ENCODE results near the gene INO80B. TPM values are rescaled to one million over a fixed set of nuclear protein-coding genes. Genes with fewer than 3 reads are reported as not detected.
"Not testable (repeated sequence)": the region's sequence is repeated elsewhere in the genome, so short reads cannot be mapped to it uniquely, and the experiment has no call there.

INO80B gene
- total and polyA plus RNA-seq, 5 experiments from 2014 or later: 8.1 to 93.8 (median 9.4) TPM

DNA sequence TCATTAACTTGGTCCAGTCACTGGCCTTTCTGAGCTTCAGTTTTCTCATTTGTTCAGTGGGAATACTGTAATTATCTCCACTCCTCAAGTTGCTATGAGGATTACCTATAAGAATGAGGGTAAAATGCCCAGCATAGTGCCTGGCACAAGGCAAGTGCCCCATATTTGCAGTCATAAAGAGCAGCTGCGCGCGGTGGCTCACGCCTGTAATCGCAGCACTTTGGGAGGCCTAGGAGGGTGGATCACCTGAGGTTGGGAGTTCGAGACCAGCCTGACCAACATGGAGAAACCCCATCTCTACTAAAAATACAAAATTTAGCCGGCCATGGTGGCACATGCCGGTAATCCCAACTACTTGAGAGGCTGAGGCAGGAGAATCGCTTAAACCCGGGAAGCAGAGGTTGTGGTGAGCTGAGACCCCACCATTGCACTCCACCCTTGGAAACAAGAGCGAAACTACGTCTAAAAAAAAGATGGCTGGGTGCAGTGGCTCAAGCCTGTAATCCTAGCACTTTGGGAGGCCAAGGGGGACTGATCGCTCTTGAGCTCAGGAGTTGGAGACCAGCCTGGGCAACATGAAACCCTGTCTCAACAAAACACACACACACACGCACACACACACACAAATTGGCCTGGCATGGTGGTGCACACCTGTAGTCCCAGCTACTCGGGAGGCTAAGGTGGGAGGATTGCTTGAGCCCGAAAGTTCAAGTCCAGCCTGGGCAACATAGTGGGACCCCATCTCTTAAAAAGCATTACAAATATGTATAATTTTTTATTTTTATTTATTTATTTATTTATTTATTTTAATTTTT is 12.2 kb upstream of the INO80B start:
- Mint-ChIP-seq H3K27ac (peak overlapping the region in 1 of 10 donors; percentile 53), H3K27me3 (peaks cover 22 to 56% (median 29%) of the 10 kb centered on the region in 5 donors), H3K4me3 (peak overlapping the region; percentile 64 to 84 (median 80)), H3K4me1 (peaks cover 2 to 23% (median 13%) of the 10 kb centered on the region in 4 donors)
- POLR2A ChIA-PET: interaction anchor here (1.4 kb wide), 1 partner anchor 15 kb away, joined by 5 read pairs; the partner anchor contains the start of gene WBP1
- DNase-seq: peak in 1 of 10 donors; percentile 51
- not testable (repeated sequence) for H3K9me3 Mint-ChIP-seq, H3K36me3 Mint-ChIP-seq, ATAC-seq

DNA sequence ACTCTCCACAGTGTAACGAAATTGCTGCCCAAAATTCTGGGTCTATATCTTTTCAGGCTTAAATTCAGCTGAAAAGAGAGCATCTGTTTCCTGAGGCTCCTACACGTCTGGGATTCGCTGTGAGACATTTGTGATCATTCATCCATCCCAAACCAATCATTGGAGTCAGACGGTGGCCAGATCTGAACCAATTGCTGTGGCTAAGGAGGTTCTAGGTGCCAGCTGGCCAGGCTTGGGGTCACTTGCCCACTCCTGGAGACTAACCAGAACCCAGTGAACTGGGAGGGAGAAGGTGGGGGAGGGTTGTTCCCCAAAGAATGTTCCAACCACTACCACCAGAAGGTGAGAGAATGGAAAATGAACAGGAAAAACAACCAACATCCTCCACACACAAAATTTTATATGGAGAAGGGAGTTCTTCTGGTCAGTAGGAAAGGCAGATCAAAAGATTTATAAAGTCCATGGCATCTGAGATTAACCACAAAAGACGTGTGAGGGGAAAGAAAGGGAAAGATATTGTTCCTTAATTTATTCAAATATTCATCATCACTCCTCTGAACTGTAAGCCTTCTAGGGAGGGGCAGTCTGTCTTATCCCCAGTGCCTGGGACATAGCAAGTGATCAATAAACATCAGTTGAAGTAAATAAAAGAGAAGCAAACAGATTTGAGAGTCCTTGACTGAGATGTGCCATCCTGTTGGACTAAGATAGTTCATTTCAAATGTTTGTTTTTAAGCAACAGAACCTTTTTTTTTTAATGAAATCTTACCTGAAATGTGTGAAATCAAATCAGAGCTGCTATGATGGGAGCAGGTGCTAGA is 10.2 kb upstream of the INO80B start:
- POLR2A ChIA-PET: interaction anchor here (0.7 kb wide), 1 partner anchor 22 kb away, joined by 3 read pairs; no protein-coding TSS in a partner anchor
- Mint-ChIP-seq H3K9me3 (no peaks in the 10 kb centered on the region), H3K36me3 (no peaks in the 10 kb centered on the region), H3K27me3 (peaks cover 15 to 38% (median 20%) of the 10 kb centered on the region in 5 donors), H3K4me1 (peaks cover 4 to 15% (median 11%) of the 10 kb centered on the region in 4 donors), H3K27ac (no peak overlapping the region), H3K4me3 (no peak overlapping the region)
- no peak for DNase-seq
- ATAC-seq: no peak

DNA sequence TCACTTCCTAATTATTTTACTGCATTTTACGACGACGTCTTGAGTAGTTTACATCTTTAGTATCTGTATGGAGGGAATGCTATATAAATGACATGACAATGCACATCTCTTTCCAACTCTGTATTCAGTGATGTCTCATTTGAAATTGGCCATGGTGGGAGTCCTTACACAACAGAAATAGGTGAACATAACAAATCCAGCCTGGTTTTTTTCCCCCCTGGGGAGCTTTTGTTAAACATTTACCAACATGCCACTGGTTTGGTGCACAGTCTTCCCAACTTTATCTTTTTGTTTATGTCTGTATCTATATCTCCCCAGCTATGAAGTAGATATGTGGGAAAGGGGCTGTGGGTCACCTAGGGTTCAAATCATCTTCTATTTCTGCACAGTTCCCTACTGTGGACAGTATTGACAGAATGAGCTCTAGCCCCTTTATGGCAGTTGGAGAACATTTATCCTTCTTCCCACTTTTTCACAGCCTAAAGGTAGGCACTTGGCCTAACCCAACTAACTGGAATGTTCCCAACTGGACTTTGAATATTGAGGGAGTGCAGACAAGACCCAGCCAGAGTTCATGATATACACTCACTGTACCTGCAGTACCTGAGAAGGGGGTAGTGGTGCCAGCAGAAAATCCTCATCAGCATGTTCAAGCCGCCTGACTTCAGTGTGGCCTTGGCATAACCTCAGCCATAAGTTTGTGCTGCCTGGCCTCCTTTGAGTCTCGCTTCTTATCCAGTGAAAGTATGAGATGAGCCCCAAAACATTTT is 7.5 kb upstream of the INO80B start:
- H3K27ac Mint-ChIP-seq: no peak overlapping the region
- H3K27me3 Mint-ChIP-seq: peaks cover 4 to 16% (median 13%) of the 10 kb centered on the region in 5 donors
- H3K4me3 Mint-ChIP-seq: no peak overlapping the region
- POLR2A ChIA-PET: no interaction called here
- no peaks in the 10 kb centered on the region for H3K9me3 Mint-ChIP-seq
- ATAC-seq (no peak), DNase-seq (no peak)
- peaks cover under 1 to 4% (median 2%) of the 10 kb centered on the region in 4 donors for H3K4me1 Mint-ChIP-seq
- no peaks in the 10 kb centered on the region for H3K36me3 Mint-ChIP-seq

DNA sequence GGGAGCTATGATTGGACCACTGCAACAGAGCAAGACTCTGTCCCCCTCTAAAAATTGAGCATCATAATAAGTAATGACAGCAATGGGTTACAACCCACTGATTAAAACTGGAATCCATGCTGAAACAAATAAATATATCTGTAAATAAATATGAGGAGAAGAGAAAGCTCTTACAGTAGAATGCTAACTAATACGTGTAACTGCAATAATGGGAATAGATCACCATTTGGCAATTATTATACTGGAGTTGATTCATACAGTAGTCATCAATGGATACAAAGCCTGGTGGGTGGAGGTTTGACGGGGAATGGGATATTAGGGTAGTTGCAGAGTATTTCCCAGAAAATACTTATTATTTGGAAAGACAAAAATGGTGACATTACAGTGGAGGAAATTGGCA is 6.1 kb upstream of the INO80B start:
- peaks cover 2 to 11% (median 10%) of the 10 kb centered on the region in 4 donors for H3K4me1 Mint-ChIP-seq
- no peak overlapping the region for H3K27ac Mint-ChIP-seq
- H3K36me3 Mint-ChIP-seq: no peaks in the 10 kb centered on the region
- ATAC-seq: no peak
- H3K4me3 Mint-ChIP-seq: no peak overlapping the region
- no peak for DNase-seq
- POLR2A ChIA-PET: no interaction called here
- no peaks in the 10 kb centered on the region for H3K9me3 Mint-ChIP-seq
- H3K27me3 Mint-ChIP-seq: peaks cover 3 to 11% (median 7%) of the 10 kb centered on the region in 5 donors

DNA sequence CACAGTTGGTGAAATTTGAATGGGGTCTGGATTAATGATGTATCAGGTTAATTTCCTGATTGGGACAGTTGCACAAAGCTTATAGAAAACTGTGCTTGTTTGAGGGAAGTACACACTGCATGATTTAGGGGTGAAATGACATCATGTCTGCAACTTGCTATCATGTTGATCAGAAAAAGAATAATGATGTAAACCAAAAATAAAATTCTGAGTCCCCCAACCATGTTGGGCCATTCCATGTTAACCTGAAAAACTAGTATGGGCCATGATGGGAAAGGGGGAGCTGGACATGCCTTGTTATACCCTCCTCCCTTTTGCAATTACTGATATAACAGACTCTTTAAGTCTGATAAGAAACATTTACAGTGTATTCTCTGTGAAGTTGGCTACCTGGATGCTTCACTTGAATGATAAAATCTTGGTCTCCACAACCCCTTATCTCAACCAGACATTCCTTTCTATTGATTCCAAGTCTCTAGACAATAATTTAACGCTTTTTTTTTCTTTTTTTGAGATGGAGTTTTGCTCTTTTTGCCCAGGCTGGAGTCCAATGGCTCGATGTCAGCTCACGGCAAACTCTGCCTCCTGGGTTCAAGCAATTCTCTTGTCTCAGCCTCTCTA is 4.2 kb upstream of the INO80B start:
- no peak overlapping the region for H3K4me3 Mint-ChIP-seq
- DNase-seq: no peak
- peaks cover 17 to 28% (median 25%) of the 10 kb centered on the region in 4 donors for H3K4me1 Mint-ChIP-seq
- H3K36me3 Mint-ChIP-seq: peaks cover 0 to 4% (median 0%) of the 10 kb centered on the region in 3 donors
- H3K27ac Mint-ChIP-seq: no peak overlapping the region
- peaks cover 0 to 5% (median 0%) of the 10 kb centered on the region in 5 donors for H3K27me3 Mint-ChIP-seq
- no peaks in the 10 kb centered on the region for H3K9me3 Mint-ChIP-seq
- POLR2A ChIA-PET: interaction anchor here (0.7 kb wide), 1 partner anchor 77 kb away, joined by 5 read pairs; no protein-coding TSS in a partner anchor
- ATAC-seq: no peak

DNA sequence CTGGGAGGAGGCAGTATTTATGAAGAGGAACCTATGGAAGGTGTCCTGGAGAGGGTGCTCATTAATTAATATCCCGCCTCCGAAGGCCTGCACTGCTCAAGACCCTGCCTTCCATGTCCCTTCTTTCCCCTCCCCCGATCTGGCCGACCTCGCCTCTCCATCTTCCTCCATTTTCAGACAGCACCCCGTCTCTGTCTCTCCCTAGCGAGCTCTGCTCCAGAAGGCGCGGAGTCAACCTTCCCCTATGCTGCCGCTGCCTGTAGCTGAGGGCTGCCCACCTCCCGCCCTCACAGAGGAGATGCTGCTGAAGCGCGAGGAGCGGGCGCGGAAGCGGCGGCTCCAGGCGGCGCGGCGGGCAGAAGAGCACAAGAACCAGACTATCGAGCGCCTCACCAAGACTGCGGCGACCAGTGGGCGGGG is 2.3 kb downstream of the INO80B start:
- Mint-ChIP-seq H3K9me3 (no peaks in the 10 kb centered on the region), H3K4me1 (peaks cover 40 to 74% (median 67%) of the 10 kb centered on the region in 4 donors), H3K36me3 (peaks cover 0 to 19% (median 0%) of the 10 kb centered on the region in 3 donors), H3K4me3 (peak overlapping the region; percentile 91 to 100 (median 98)), H3K27me3 (peaks cover 0 to 2% (median 0%) of the 10 kb centered on the region in 5 donors), H3K27ac (peak overlapping the region; percentile 94 to 100 (median 100))
- POLR2A ChIA-PET: interaction anchor here (0.5 to 9.8 kb wide), 11 partner anchors 8 to 720 kb away, joined by 3 to 172 read pairs (median 15); partner anchors contain the start of genes AUP1, C2orf81, CCDC142 and HTRA2
- no peak for ATAC-seq
- no peak for DNase-seq

DNA sequence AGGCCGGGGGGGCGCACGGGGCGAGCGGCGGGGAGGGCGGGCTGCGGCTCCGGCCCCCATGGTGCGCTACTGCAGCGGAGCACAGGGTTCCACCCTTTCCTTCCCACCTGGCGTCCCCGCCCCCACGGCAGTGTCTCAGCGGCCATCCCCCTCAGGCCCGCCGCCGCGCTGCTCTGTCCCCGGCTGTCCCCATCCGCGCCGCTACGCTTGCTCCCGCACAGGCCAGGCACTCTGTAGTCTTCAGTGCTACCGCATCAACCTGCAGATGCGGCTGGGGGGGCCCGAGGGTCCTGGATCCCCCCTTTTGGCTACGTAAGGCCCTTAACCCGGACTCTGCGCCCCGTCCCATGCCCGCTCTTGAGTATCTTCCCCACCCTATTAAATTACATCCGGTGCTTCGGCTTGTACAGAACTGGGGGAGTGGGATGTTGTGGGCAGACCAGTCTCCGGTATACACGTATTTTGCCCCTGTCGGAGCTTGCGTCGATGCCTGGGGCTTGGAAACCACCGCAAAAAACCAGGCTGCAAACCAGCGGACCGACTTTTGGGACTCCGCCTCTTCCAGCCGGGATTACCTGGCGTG is 2.8 kb downstream of the INO80B start:
- ATAC-seq: peak; percentile 52 to 67
- POLR2A ChIA-PET: interaction anchor here (0.5 to 9.8 kb wide), 26 partner anchors 7 to 1225 kb away, joined by 3 to 172 read pairs (median 5); partner anchors contain the start of genes AUP1, C2orf81, CCDC142 and CCT7
- H3K9me3 Mint-ChIP-seq: no peaks in the 10 kb centered on the region
- peak overlapping the region; percentile 93 to 100 (median 100) for H3K27ac Mint-ChIP-seq
- peak; percentile 76 to 95 (median 80) for DNase-seq
- H3K4me3 Mint-ChIP-seq: peak overlapping the region; percentile 91 to 100 (median 98)
- H3K27me3 Mint-ChIP-seq: peaks cover 0 to 2% (median 0%) of the 10 kb centered on the region in 5 donors
- H3K36me3 Mint-ChIP-seq: peaks cover 0 to 20% (median 0%) of the 10 kb centered on the region in 3 donors
- H3K4me1 Mint-ChIP-seq: peaks cover 40 to 73% (median 63%) of the 10 kb centered on the region in 4 donors

DNA sequence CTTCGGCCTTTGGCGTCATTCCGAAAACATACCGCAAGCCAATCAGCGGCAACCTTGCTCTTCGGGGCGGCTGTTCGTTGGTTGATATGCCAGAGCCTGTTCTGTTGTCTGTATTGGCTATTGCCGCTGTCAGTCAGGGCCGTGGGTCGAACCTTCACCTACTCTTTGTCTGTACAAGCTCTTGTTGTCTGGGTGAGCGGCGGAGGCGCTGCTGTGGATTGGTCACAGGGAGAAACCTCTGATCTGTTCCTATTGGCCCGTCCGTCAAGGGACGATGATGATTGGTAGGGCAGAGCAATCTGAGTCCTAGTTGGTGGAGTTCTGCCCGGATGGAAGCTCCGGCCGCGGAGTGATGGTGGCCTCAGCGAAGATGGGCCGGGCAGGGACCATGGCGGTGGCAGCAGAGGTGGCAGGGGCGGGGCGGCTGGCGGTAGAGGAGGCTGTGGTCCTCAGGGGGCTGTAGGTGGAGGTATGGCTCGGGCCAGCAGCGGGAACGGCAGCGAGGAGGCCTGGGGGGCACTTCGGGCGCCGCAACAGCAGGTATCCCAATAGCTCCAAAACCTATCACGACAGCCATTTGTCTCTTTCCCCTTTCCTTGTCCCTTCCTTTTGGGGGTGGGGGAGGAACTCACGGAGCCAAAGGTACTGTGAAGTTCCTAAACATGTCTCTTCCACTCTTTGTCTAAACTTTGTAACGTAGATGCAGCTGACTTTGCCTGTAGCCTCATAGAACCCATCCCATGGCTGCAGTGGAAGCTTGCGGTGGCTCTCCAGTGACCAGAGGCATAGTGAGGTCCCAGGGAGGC is 3.4 kb downstream of the INO80B start, which contains the start of gene WBP1:
TSS of gene WBP1 (plus strand) at position 307 of the 806 bp plus-strand sequence. CDS start at position 472, 165 bp downstream.
- Mint-ChIP-seq H3K9me3 (no peaks in the 10 kb centered on the region), H3K27me3 (peaks cover 0 to 2% (median 0%) of the 10 kb centered on the region in 5 donors), H3K4me3 (peak within 1 kb of the TSS; percentile 91 to 100 (median 98)), H3K36me3 (peaks cover 0 to 20% (median 0%) of the 10 kb centered on the region in 3 donors), H3K27ac (peak within 1 kb of the TSS; percentile 94 to 100 (median 100)), H3K4me1 (peaks cover 42 to 73% (median 60%) of the 10 kb centered on the region in 4 donors)
- POLR2A ChIA-PET: interaction anchor here (0.5 to 9.8 kb wide), 28 partner anchors 10 to 1225 kb away, joined by 3 to 172 read pairs (median 4); partner anchors contain the start of genes AUP1, C2orf81, CCDC142 and CCT7
- DNase-seq: peak; percentile 90 to 100 (median 100)
- ATAC-seq: peak; percentile 83 to 84

DNA sequence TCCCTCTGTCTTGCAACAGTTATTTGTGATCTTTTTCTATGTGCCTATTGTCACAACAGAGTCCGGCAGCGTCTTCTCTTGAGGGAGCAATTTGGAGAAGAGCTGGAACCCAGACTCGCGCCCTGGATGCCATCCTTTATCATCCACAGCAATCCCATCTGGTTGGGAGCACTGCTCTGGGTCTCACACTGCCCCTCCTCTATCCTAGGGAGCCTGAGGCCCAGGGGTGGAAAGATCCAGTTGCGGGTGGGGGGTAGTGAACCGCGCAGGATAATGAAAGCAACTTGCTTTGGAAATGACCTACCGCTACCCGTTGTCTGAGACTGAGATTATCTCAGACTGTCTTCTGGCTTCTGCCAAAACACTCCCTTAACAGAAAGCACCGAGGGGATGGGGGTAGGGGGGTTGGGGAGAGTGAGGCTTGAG is 4.1 kb downstream of the INO80B start:
- POLR2A ChIA-PET: interaction anchor here (0.5 to 9.8 kb wide), 24 partner anchors 9 to 1226 kb away, joined by 3 to 172 read pairs (median 4); partner anchors contain the start of genes AUP1, C2orf81, CCDC142 and DQX1
- no peak for DNase-seq
- peaks cover 0 to 2% (median 0%) of the 10 kb centered on the region in 5 donors for H3K27me3 Mint-ChIP-seq
- H3K4me3 Mint-ChIP-seq: peak overlapping the region; percentile 91 to 100 (median 98)
- H3K4me1 Mint-ChIP-seq: peaks cover 42 to 74% (median 63%) of the 10 kb centered on the region in 4 donors
- no peak for ATAC-seq
- no peaks in the 10 kb centered on the region for H3K9me3 Mint-ChIP-seq
- H3K36me3 Mint-ChIP-seq: peaks cover 0 to 20% (median 0%) of the 10 kb centered on the region in 3 donors
- peak overlapping the region; percentile 93 to 100 (median 100) for H3K27ac Mint-ChIP-seq
